Activated naive CD4-positive, alpha-beta T cell (primary cell): ENCODE results near the gene TMEM109.
A peak's percentile ranks its signal among the peaks of the same experiment; 100 is the strongest.

ENCODE experiments used
- DNase-seq, 4 experiments: peaks; one replicate each; lab custom pipeline; 2025; lab: John Stamatoyannopoulos, UW

Gene TMEM109

GRCh38 chr11:60910281-60910687, 3.7 kb upstream of the TMEM109 start:
- DNase-seq = no peak

GRCh38 chr11:60910711-60911380, 3.1 kb upstream of the TMEM109 start:
- DNase-seq = no peak

GRCh38 chr11:60912223-60912850, 1.6 kb upstream of the TMEM109 start:
- DNase-seq = peak in 1 of 4 experiments; percentile 11

- no peak for DNase-seq
Observed at GRCh38 chr11:60912851-60913528, 968 bp upstream of the TMEM109 start.

- DNase-seq = peak in 1 of 4 experiments; percentile 46
Observed at GRCh38 chr11:60914633-60915247, 782 bp downstream of the TMEM109 start.

GRCh38 chr11:60915248-60915914, 1.4 kb downstream of the TMEM109 start:
- DNase-seq = peak in 3 of 4 experiments; percentile 19 to 61 (median 47)

- no peak for DNase-seq
Observed at GRCh38 chr11:60916669-60917206, 2.8 kb downstream of the TMEM109 start.

GRCh38 chr11:60917267-60917666, 3.3 kb downstream of the TMEM109 start:
- DNase-seq = no peak

- no peak for DNase-seq
Observed at GRCh38 chr11:60918251-60918938, 4.4 kb downstream of the TMEM109 start.

GRCh38 chr11:60918939-60919265, 4.9 kb downstream of the TMEM109 start:
- DNase-seq = no peak

- DNase-seq = no peak
Observed at GRCh38 chr11:60919320-60919719, 5.4 kb downstream of the TMEM109 start.

- DNase-seq = no peak
Observed at GRCh38 chr11:60919956-60920355, 6.0 kb downstream of the TMEM109 start.

GRCh38 chr11:60921259-60921658, 7.3 kb downstream of the TMEM109 start:
- DNase-seq = no peak

- DNase-seq = no peak
Observed at GRCh38 chr11:60921777-60922335, 7.9 kb downstream of the TMEM109 start.

GRCh38 chr11:60922906-60923305, 8.9 kb downstream of the TMEM109 start:
- no peak for DNase-seq

GRCh38 chr11:60923326-60923725, 9.4 kb downstream of the TMEM109 start:
- DNase-seq = no peak

GRCh38 chr11:60923800-60924109, 9.8 kb downstream of the TMEM109 start:
- no peak for DNase-seq

- DNase-seq = no peak
Observed at GRCh38 chr11:60924110-60924905, 10.3 kb downstream of the TMEM109 start, which contains the start of gene TMEM132A. TMEM132A (plus strand) TSS chr11:60924460; CDS start chr11:60924634, 174 bp downstream.

- DNase-seq = no peak
Observed at GRCh38 chr11:60924906-60925853, 11.2 kb downstream of the TMEM109 start.
